ENCODE data around the gene CASK.

CASK gene

GRCh38 chrX:41781500-41781899, 141.9 kb downstream of the CASK start:
- no peak overlapping the region for H3K4me2 ChIP-seq (ENCODE audit: low read length)
- peaks cover 12% of the 10 kb centered on the region; the same call in 1 of the 2 replicates for H3K36me3 ChIP-seq (ENCODE audit: insufficient read depth, low read length)
- H3K27me3 ChIP-seq (ENCODE audit: insufficient read depth, low read length), result no peaks in the 10 kb centered on the region
- H3K4me3 ChIP-seq (ENCODE audit: low read depth, low read length, poor library complexity, severe bottlenecking), result no peak overlapping the region
- H3K9ac ChIP-seq (ENCODE audit: low read length), result no peak overlapping the region
- H3K27ac ChIP-seq (ENCODE audit: low read depth, low read length, poor library complexity, severe bottlenecking), result no peak overlapping the region
- H2AFZ ChIP-seq (ENCODE audit: low read length), result no peak overlapping the region
- H3K9me3 ChIP-seq (ENCODE audit: low read length), result no peaks in the 10 kb centered on the region
- H3F3A ChIP-seq (ENCODE audit: insufficient read depth, low read length), result no peaks in the 10 kb centered on the region
- H3K4me1 ChIP-seq (ENCODE audit: insufficient read depth, low read length, severe bottlenecking), result peaks cover 12% of the 10 kb centered on the region
- no peaks in the 10 kb centered on the region for H3K79me2 ChIP-seq (ENCODE audit: insufficient read depth, low read length)
- TF ChIP-seq EZH2 (IDR thresholded peaks at IDR 0.05; ENCODE audit: borderline replicate concordance, low read length), result no peak
- TF ChIP-seq, protein P1, sequence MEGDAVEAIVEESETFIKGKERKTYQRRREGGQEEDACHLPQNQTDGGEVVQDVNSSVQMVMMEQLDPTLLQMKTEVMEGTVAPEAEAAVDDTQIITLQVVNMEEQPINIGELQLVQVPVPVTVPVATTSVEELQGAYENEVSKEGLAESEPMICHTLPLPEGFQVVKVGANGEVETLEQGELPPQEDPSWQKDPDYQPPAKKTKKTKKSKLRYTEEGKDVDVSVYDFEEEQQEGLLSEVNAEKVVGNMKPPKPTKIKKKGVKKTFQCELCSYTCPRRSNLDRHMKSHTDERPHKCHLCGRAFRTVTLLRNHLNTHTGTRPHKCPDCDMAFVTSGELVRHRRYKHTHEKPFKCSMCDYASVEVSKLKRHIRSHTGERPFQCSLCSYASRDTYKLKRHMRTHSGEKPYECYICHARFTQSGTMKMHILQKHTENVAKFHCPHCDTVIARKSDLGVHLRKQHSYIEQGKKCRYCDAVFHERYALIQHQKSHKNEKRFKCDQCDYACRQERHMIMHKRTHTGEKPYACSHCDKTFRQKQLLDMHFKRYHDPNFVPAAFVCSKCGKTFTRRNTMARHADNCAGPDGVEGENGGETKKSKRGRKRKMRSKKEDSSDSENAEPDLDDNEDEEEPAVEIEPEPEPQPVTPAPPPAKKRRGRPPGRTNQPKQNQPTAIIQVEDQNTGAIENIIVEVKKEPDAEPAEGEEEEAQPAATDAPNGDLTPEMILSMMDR (IDR thresholded peaks at IDR 0.05; ENCODE audit: low read length), result peak; percentile 68
- no peaks in the 10 kb centered on the region for H4K20me1 ChIP-seq (ENCODE audit: insufficient read depth, low read length)
- H3K9me2 ChIP-seq (ENCODE audit: low read depth, low read length), result no peaks in the 10 kb centered on the region

GRCh38 chrX:41779941-41780340, 143.4 kb downstream of the CASK start:
- Histone ChIP-seq H3K79me2 (ENCODE audit: insufficient read depth, low read length) (no peaks in the 10 kb centered on the region), H3K9me2 (ENCODE audit: low read depth, low read length) (no peaks in the 10 kb centered on the region), H3K27ac (ENCODE audit: low read depth, low read length, poor library complexity, severe bottlenecking) (no peak overlapping the region), H3K9ac (ENCODE audit: low read length) (no peak overlapping the region), H4K20me1 (ENCODE audit: insufficient read depth, low read length) (no peaks in the 10 kb centered on the region), H2AFZ (ENCODE audit: low read length) (no peak overlapping the region), H3K36me3 (ENCODE audit: insufficient read depth, low read length) (peaks cover 8% of the 10 kb centered on the region), H3F3A (ENCODE audit: insufficient read depth, low read length) (no peaks in the 10 kb centered on the region), H3K4me3 (ENCODE audit: low read depth, low read length, poor library complexity, severe bottlenecking) (no peak overlapping the region), H3K4me1 (ENCODE audit: insufficient read depth, low read length, severe bottlenecking) (peaks cover 12% of the 10 kb centered on the region), H3K4me2 (ENCODE audit: low read length) (no peak overlapping the region), H3K27me3 (ENCODE audit: insufficient read depth, low read length) (no peaks in the 10 kb centered on the region), H3K9me3 (ENCODE audit: low read length) (no peaks in the 10 kb centered on the region)
- no peak for TF ChIP-seq EZH2 (IDR thresholded peaks at IDR 0.05; ENCODE audit: borderline replicate concordance, low read length)
- TF ChIP-seq, protein P1 (IDR thresholded peaks at IDR 0.05; ENCODE audit: low read length), result no peak

DNA sequence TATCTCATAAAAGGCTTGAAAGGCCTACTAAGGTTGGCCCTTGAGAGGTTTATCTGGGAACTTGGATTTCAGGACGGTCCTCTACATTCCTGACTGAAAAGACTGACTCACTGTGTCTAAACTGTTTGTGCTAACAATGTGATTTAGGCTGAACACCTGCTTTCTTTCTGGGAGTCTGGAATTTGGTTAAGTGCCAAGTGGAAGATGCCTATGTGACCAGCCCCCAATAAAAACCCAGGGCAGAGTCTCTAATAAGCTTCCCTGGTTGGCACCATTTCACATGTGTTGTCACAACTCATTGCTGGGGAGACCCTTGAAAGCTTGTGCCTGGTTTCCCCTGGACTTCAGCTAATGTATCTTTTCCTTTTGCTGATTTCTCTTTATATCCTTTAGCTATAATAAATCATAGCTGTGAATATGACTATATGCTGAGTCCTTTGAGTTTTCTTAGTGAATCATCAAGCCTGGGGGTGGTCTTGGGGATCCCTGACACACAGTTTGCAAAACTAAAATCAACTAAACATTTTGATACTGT, 144.3 kb downstream of the CASK start:
- Histone ChIP-seq H3K9me3 (ENCODE audit: low read length) (no peaks in the 10 kb centered on the region), H3K9ac (ENCODE audit: low read length) (no peak overlapping the region), H3F3A (ENCODE audit: insufficient read depth, low read length) (no peaks in the 10 kb centered on the region), H2AFZ (ENCODE audit: low read length) (no peak overlapping the region), H3K4me2 (ENCODE audit: low read length) (no peak overlapping the region), H3K4me1 (ENCODE audit: insufficient read depth, low read length, severe bottlenecking) (peaks cover 12% of the 10 kb centered on the region), H3K79me2 (ENCODE audit: insufficient read depth, low read length) (no peaks in the 10 kb centered on the region), H3K27me3 (ENCODE audit: insufficient read depth, low read length) (no peaks in the 10 kb centered on the region), H3K27ac (ENCODE audit: low read depth, low read length, poor library complexity, severe bottlenecking) (no peak overlapping the region), H4K20me1 (ENCODE audit: insufficient read depth, low read length) (no peaks in the 10 kb centered on the region), H3K4me3 (ENCODE audit: low read depth, low read length, poor library complexity, severe bottlenecking) (no peak overlapping the region), H3K9me2 (ENCODE audit: low read depth, low read length) (no peaks in the 10 kb centered on the region), H3K36me3 (ENCODE audit: insufficient read depth, low read length) (peaks cover 8% of the 10 kb centered on the region)
- TF ChIP-seq, protein P1 (IDR thresholded peaks at IDR 0.05; ENCODE audit: low read length), result no peak
- TF ChIP-seq EZH2 (IDR thresholded peaks at IDR 0.05; ENCODE audit: borderline replicate concordance, low read length), result no peak

Data from OCI-LY1 (cell line).